Measurements from ENCODE around the gene SLC5A12. TPM values are rescaled to one million over a fixed set of nuclear protein-coding genes. Genes with fewer than 3 reads are reported as not detected.

SLC5A12 gene
- total RNA-seq, 1 donor from 2014 or later = 0.47 TPM

DNA sequence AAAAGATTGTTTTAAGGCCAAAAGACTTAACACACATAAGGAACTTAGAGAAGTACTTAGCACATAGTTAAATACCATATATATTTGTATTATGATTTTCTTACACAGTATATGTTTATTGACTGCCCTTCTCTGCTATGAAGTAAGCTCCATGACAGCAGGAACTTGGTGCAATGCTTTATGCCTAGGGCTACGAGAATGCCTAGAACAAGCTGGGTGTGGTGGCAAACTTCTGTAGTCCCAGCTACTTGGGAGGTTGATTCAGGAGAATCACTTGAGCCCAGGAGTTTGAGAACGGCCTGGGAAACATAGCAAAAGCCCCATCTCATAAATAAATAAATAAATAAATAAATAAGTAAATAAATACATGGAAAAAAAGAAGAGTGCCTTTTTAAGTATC is 1.9 kb downstream of the SLC5A12 start:
- DNase-seq (ENCODE audit: low spot score) = no peak

- no peak for DNase-seq (ENCODE audit: low spot score)
These were observed 2.4 kb downstream of the SLC5A12 start for GRCh38 chr11:26719289-26719973.

DNA sequence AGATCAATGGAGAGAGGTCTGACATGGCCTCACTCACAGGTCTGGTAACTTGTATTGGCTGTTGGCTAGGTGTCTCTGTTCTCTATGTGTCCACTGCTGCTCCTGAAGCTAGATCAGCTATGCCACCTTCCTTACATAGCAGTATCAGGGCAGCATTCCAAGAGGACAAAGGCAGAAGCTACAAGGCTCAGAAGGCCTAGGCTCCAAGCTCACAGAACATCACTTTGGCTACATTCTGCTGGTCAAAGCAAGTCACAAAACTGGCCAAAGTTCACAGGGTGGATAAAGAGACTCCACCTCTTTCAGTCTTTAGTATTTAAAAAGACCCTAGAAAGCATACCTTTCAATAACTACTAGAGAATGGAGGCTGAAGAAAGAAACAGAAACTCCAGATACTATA is 4.1 kb downstream of the SLC5A12 start:
- DNase-seq (ENCODE audit: low spot score) = no peak

GRCh38 chr11:26715133-26715532 is 6.7 kb downstream of the SLC5A12 start:
- no peak for DNase-seq (ENCODE audit: low spot score)

DNA sequence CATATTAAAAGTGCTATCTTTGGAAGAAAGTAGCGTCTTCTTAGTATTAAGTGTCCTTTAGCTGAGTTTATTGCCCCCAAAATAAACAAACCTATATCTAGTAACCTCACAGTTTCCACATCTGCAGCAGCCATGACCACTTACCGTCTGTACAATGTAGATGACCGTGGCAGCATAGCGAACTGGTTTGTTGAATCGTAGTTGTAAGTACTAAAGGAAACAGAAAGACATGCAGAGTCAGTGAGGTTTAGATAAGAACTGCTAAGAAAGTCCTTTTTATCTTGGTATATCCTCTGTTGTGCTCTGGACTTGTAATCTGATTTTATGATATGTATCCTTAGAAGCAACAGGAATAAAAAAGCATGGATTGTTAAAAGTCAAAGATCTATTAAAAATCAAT is 9.4 kb downstream of the SLC5A12 start:
- no peak for DNase-seq (ENCODE audit: low spot score)

GRCh38 chr11:26710489-26710888 is 11.4 kb downstream of the SLC5A12 start:
- DNase-seq (ENCODE audit: low spot score) = no peak

DNA sequence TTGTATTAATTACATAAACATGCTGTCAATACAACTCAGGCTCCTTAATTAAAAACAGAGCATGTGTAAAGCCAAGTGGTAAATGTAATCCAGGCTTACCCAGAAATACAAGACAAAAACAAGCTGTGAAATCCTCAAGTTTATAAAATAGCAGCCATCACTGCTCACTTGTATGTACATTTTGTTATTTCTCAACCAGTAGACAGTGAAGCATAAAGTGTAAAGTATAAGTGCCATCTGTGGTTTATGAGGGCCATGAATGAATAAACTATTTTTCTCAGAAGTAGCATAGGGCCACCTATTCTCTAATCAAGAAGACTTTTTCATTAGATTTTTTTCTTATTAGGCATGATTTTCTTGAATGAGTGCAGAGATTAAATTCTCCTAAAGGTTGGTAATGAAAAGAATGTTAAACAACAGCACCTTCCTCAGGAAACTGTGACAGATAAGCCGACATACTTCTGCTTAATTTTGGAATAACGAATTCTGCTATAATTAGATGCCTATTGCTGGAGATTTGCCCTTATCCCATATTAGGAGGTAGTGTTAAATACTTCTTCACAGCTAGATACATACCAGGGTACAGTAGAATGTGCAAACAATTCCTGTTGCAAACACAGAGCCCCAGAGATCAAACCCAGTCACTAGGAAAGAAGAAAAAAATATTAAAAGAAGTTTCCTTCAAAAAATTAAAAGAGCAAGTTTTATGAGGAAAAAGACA is 13.0 kb downstream of the SLC5A12 start:
- DNase-seq (ENCODE audit: low spot score) = no peak

GRCh38 chr11:26706181-26706580 is 15.7 kb downstream of the SLC5A12 start:
- DNase-seq (ENCODE audit: low spot score) = no peak

DNA sequence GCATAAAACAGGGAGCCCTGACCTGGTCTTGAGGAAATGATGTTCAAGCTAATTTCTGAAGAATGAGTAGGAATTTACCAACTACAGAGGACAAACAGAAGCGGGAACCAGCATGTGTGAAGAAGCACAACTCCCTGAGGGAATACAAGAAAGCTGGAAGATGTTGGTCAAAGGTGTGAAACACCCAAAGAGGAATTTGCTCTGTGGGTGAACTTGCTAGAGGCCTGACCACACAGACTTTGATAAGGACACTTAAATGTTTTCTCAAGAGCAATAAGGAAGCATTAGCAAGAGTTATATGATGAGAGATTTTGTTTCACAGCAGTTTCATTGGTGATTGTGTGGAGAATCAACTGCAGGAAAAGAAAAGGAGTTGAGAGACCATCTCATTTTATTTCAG is 17.6 kb downstream of the SLC5A12 start:
- no peak for DNase-seq (ENCODE audit: low spot score)

DNA sequence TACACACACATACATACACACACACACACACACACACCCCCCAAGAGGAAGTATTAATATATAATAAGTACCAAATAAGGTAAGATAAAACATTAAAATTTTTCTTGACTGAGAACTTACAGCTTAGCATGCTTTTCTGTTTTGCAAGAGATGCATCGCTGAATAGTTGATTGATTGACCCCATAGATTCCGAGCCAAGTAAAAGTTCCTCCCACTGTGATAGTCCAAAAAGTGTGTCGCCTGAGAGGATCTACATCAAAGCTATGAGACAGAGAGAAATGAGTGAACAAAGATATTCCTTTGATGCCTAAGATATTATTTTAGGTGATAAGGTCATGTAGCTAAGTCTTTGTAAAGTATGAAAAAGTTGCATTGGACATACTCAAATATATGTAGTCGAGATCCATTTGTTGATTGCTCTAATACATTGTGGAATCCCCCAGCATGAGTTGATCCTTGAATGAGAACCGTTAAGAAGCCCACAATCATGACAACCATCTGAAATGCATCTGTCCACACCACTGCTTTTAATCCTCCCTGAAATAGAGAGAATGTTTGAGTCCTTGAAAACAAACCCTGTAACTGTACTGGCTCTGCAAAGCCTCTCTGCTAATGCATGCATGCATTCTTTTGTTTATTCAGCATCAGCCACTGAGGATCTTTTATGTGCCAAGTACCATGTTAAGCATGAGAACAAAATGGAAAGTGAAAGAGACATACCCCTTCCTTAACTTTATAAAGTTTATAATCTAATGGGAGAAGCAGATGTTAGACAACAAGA is 18.3 kb downstream of the SLC5A12 start:
- no peak for DNase-seq (ENCODE audit: low spot score)

- DNase-seq (ENCODE audit: low spot score) = no peak
These were observed 19.5 kb downstream of the SLC5A12 start for GRCh38 chr11:26702406-26702805.

- DNase-seq (ENCODE audit: low spot score) = no peak
These were observed 21.2 kb downstream of the SLC5A12 start for GRCh38 chr11:26700574-26701235.

GRCh38 chr11:26698224-26698623 is 23.6 kb downstream of the SLC5A12 start:
- no peak for DNase-seq (ENCODE audit: low spot score)

DNA sequence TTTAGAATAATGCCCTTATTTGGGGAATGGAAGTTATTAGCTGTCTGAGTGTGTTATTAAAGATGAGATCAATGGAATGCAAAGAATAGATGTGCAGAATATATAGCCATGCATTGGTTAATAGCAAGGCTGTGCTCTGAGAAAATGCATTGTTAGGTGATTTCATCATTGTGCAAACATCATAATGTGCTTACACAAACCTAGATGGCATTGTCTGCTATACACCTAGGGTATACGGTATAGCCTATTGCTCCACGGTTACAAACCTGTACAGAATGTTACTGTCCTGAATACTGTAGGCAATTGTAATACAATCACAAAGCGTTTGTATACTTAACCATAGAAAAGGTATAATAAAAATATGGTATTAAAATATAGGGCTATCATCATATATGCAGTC is 25.5 kb downstream of the SLC5A12 start:
- DNase-seq (ENCODE audit: low spot score) = no peak

DNA sequence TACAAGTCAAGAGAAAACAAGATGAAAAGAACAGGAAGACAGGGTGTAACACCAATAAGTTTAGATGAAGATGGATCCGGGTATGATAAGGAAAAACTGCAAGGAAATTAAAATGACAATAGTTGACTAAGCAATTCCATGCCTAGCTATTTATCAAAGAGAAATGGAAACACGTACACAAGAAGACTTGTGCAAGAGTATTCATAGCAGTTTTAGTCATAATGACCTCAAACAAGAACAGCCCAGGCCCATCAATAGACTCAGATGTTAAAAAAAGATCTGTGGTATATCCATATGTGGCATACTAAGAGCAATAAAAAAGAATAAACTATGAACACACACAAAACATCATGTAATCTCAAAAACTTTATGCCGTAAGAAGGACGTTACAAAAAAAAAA is 33.2 kb downstream of the SLC5A12 start:
- DNase-seq (ENCODE audit: low spot score) = no peak

GRCh38 chr11:26687351-26687750 is 34.5 kb downstream of the SLC5A12 start:
- no peak for DNase-seq (ENCODE audit: low spot score)

GRCh38 chr11:26677566-26677965 is 44.3 kb downstream of the SLC5A12 start:
- DNase-seq (ENCODE audit: low spot score) = no peak

GRCh38 chr11:26676641-26677040 is 45.2 kb downstream of the SLC5A12 start:
- DNase-seq (ENCODE audit: low spot score) = no peak

GRCh38 chr11:26675233-26675928 is 46.5 kb downstream of the SLC5A12 start:
- no peak for DNase-seq (ENCODE audit: low spot score)

GRCh38 chr11:26665946-26666345 is 55.9 kb downstream of the SLC5A12 start:
- DNase-seq (ENCODE audit: low spot score) = no peak

GRCh38 chr11:26665036-26665435 is 56.8 kb downstream of the SLC5A12 start:
- DNase-seq (ENCODE audit: low spot score) = no peak

- no peak for DNase-seq (ENCODE audit: low spot score)
These were observed 58.9 kb downstream of the SLC5A12 start for GRCh38 chr11:26662916-26663315.

Measured in ureter (tissue), 1 donor.